ENCODE measurements around the gene TMTC4.

- peak; percentile 76 for TF ChIP-seq CTCF (IDR thresholded peaks at IDR 0.05; ENCODE audit: low read depth, low read length, poor library complexity, severe bottlenecking)
- no peak for TF ChIP-seq EZH2phosphoT487 (IDR thresholded peaks at IDR 0.05; ENCODE audit: borderline replicate concordance, low read length)
Measured at GRCh38 chr13:100721885-100722512, 47.4 kb upstream of the TMTC4 start.

All from DOHH2 (cell line).